Measurements from ENCODE around the gene FSTL4. TPM values are rescaled to one million over a fixed set of nuclear protein-coding genes. Genes with fewer than 3 reads are reported as not detected.

The FSTL4 gene
- polyA plus RNA-seq, 1 donor from 2014 or later = 0.57 TPM

DNA sequence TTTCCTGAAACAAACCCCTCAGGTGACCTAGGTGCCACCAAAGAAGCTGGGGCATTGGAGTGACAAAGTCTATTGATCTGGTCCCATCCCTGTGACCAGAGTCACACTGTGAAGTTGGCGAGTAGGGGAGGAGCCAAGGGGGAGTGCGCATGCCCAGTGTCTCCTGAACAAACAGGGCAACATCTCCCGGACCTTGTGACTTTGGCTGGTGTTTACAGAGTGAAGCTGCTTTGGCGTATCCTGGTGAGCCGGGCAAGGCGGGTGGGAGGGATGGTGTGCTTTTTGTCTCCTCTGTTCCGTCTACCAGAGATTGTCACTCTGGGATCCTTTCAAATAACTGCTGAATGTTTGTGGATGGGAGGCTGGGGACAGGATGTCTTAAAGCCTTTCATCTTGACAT lies 356.1 kb downstream of the FSTL4 start:
- Histone ChIP-seq H3K27ac (ENCODE audit: low read length) (no peak overlapping the region), H3K4me3 (ENCODE audit: low read length) (no peak overlapping the region), H3F3A (ENCODE audit: insufficient read depth, low read length, poor library complexity, severe bottlenecking) (no peaks in the 10 kb centered on the region), H3K79me2 (replicated peaks; ENCODE audit: insufficient read depth, low read length) (no peaks in the 10 kb centered on the region), H2AFZ (ENCODE audit: low read depth, low read length) (no peak overlapping the region), H3K36me3 (ENCODE audit: insufficient read depth, low read length) (no peaks in the 10 kb centered on the region), H3K4me2 (ENCODE audit: low read length) (no peak overlapping the region), H3K9me2 (ENCODE audit: insufficient read depth, low read length) (no peaks in the 10 kb centered on the region), H3K9me3 (ENCODE audit: low read length) (no peaks in the 10 kb centered on the region), H3K9ac (ENCODE audit: low read length) (no peak overlapping the region), H3K27me3 (ENCODE audit: insufficient read depth, low read depth, low read length) (no peaks in the 10 kb centered on the region), H4K20me1 (ENCODE audit: insufficient read depth) (no peaks in the 10 kb centered on the region)
- no peak for TF ChIP-seq RAD21 (conservative IDR thresholded peaks at IDR 0.05)
- no peak for TF ChIP-seq SMC3 (conservative IDR thresholded peaks at IDR 0.05; ENCODE audit: poor library complexity)
- TF ChIP-seq, protein P1, sequence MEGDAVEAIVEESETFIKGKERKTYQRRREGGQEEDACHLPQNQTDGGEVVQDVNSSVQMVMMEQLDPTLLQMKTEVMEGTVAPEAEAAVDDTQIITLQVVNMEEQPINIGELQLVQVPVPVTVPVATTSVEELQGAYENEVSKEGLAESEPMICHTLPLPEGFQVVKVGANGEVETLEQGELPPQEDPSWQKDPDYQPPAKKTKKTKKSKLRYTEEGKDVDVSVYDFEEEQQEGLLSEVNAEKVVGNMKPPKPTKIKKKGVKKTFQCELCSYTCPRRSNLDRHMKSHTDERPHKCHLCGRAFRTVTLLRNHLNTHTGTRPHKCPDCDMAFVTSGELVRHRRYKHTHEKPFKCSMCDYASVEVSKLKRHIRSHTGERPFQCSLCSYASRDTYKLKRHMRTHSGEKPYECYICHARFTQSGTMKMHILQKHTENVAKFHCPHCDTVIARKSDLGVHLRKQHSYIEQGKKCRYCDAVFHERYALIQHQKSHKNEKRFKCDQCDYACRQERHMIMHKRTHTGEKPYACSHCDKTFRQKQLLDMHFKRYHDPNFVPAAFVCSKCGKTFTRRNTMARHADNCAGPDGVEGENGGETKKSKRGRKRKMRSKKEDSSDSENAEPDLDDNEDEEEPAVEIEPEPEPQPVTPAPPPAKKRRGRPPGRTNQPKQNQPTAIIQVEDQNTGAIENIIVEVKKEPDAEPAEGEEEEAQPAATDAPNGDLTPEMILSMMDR (IDR thresholded peaks at IDR 0.05; ENCODE audit: poor library complexity, severe bottlenecking) = no peak
- TF ChIP-seq POLR2AphosphoS5 (IDR thresholded peaks at IDR 0.05) = no peak
- TF ChIP-seq, protein P2, sequence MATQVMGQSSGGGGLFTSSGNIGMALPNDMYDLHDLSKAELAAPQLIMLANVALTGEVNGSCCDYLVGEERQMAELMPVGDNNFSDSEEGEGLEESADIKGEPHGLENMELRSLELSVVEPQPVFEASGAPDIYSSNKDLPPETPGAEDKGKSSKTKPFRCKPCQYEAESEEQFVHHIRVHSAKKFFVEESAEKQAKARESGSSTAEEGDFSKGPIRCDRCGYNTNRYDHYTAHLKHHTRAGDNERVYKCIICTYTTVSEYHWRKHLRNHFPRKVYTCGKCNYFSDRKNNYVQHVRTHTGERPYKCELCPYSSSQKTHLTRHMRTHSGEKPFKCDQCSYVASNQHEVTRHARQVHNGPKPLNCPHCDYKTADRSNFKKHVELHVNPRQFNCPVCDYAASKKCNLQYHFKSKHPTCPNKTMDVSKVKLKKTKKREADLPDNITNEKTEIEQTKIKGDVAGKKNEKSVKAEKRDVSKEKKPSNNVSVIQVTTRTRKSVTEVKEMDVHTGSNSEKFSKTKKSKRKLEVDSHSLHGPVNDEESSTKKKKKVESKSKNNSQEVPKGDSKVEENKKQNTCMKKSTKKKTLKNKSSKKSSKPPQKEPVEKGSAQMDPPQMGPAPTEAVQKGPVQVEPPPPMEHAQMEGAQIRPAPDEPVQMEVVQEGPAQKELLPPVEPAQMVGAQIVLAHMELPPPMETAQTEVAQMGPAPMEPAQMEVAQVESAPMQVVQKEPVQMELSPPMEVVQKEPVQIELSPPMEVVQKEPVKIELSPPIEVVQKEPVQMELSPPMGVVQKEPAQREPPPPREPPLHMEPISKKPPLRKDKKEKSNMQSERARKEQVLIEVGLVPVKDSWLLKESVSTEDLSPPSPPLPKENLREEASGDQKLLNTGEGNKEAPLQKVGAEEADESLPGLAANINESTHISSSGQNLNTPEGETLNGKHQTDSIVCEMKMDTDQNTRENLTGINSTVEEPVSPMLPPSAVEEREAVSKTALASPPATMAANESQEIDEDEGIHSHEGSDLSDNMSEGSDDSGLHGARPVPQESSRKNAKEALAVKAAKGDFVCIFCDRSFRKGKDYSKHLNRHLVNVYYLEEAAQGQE (IDR thresholded peaks at IDR 0.05; ENCODE audit: borderline replicate concordance) = no peak
- TF ChIP-seq MXI1 (conservative IDR thresholded peaks at IDR 0.05; ENCODE audit: poor library complexity, severe bottlenecking) = no peak
- TF ChIP-seq EP300 (conservative IDR thresholded peaks at IDR 0.05; ENCODE audit: poor library complexity, severe bottlenecking) = no peak
- no peak for TF ChIP-seq EZH2 (IDR thresholded peaks at IDR 0.05; ENCODE audit: borderline replicate concordance, insufficient read depth, low read length, poor library complexity, severe bottlenecking)
- no peak for TF ChIP-seq TAF1 (IDR thresholded peaks at IDR 0.05; ENCODE audit: low read depth)

DNA sequence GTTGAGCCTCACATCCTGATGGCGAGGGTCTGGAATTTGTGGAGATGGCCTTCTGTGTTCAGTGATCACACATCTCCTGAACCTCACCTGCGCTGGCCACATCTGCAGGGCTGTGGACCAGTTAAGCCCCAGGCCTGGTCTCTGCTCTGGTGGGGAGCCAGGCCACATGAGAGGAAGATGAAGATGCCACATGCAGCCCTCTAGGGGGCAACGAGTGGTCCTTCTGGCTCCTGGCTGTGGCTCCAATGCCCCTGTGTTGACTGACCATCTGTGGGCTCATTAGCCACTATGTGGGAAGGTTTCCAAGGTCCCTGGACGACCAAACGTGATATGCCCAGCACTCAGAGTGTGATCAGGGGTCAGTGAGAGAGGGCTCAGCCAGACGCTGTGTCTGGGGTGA lies 357.5 kb downstream of the FSTL4 start:
- H3K4me3 ChIP-seq (ENCODE audit: low read length) = no peak overlapping the region
- no peak overlapping the region for H3K27ac ChIP-seq (ENCODE audit: low read length)
- no peaks in the 10 kb centered on the region for H3K79me2 ChIP-seq (replicated peaks; ENCODE audit: insufficient read depth, low read length)
- H3K4me2 ChIP-seq (ENCODE audit: low read length) = no peak overlapping the region
- no peaks in the 10 kb centered on the region for H3F3A ChIP-seq (ENCODE audit: insufficient read depth, low read length, poor library complexity, severe bottlenecking)
- H2AFZ ChIP-seq (ENCODE audit: low read depth, low read length) = no peak overlapping the region
- no peaks in the 10 kb centered on the region for H4K20me1 ChIP-seq (ENCODE audit: insufficient read depth)
- H3K36me3 ChIP-seq (ENCODE audit: insufficient read depth, low read length) = no peaks in the 10 kb centered on the region
- H3K9me3 ChIP-seq (ENCODE audit: low read length) = no peaks in the 10 kb centered on the region
- no peak overlapping the region for H3K9ac ChIP-seq (ENCODE audit: low read length)
- no peaks in the 10 kb centered on the region for H3K27me3 ChIP-seq (ENCODE audit: insufficient read depth, low read depth, low read length)
- no peaks in the 10 kb centered on the region for H3K9me2 ChIP-seq (ENCODE audit: insufficient read depth, low read length)
- no peak for TF ChIP-seq POLR2AphosphoS5 (IDR thresholded peaks at IDR 0.05)
- no peak for TF ChIP-seq TAF1 (IDR thresholded peaks at IDR 0.05; ENCODE audit: low read depth)
- TF ChIP-seq, protein P2 (IDR thresholded peaks at IDR 0.05; ENCODE audit: borderline replicate concordance) = no peak
- TF ChIP-seq, protein P1 (IDR thresholded peaks at IDR 0.05; ENCODE audit: poor library complexity, severe bottlenecking) = no peak
- no peak for TF ChIP-seq RAD21 (conservative IDR thresholded peaks at IDR 0.05)
- no peak for TF ChIP-seq EZH2 (IDR thresholded peaks at IDR 0.05; ENCODE audit: borderline replicate concordance, insufficient read depth, low read length, poor library complexity, severe bottlenecking)
- no peak for TF ChIP-seq SMC3 (conservative IDR thresholded peaks at IDR 0.05; ENCODE audit: poor library complexity)
- TF ChIP-seq EP300 (conservative IDR thresholded peaks at IDR 0.05; ENCODE audit: poor library complexity, severe bottlenecking) = no peak
- no peak for TF ChIP-seq MXI1 (conservative IDR thresholded peaks at IDR 0.05; ENCODE audit: poor library complexity, severe bottlenecking)

Data from neural cell (in vitro differentiated cells).